ENCODE results near the gene SSX5.
"Not testable (repeated sequence)": the region's sequence is repeated elsewhere in the genome, so short reads cannot be mapped to it uniquely, and the experiment has no call there.

SSX5 gene

GRCh38 chrX:48196745-48197201, at the start of gene SSX5:
SSX5 (minus strand) TSS chrX:48196795; CDS start chrX:48195358, 1,437 bp downstream.
- no peak for DNase-seq

DNA sequence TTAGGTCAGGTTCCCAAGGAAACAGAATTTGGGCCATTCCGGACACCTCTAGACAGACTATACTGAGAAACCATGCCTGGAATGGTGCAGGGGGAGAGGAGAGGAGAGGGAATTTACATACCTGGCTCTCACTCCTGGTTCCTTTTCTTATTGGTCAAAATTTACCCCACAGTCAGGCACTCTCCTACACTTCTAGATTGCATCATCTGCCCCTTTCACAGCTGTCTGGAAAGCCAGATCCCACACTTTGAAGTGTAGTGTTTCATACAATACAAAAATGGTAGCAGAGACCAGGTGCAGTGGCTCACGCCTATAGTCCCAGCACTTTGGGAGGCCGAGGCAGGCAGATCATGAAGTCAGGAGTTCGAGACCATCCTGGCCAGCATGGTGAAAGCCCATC, 27.6 kb upstream of the SSX5 start:
- DNase-seq = not testable (repeated sequence)

DNA sequence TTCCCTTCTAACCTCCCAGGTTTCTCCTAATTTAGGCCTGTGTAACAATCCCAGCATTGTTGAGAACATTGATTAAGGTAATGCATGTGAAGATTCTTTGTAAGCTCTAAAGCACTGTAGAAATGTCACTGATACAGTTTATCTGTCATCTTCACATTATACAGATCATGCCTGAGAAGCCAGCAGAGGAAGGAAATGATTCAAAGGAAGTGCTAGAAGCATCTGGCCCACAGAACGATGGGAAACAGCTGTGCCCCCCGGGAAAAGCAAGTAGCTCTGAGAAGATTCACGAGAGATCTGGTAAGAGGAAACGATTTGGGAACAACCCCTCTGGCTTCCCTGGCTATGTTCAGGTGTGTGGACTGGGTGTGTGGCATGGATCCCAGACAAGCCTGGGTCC, 17.7 kb upstream of the SSX5 start:
- DNase-seq = not testable (repeated sequence)

DNA sequence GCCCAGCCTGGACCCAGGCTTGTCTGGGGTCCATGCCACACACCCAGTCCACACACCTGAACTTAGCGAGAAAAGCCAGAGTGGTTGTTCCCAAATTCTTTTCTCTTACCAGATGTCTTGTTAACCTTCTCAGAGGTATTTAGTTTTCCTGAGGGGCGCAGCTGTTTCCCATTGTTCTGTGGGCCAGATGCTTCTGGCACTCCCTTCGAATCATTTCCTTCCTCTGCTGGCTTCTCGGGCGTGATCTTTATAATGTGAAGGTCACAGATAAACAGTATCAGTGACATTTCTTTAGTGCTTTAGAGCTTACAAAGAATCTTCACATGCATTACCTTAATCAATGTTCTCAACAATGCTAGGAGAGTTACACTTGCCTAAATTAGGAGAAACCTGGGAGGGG, 6.6 kb downstream of the SSX5 start:
- not testable (repeated sequence) for DNase-seq

DNA sequence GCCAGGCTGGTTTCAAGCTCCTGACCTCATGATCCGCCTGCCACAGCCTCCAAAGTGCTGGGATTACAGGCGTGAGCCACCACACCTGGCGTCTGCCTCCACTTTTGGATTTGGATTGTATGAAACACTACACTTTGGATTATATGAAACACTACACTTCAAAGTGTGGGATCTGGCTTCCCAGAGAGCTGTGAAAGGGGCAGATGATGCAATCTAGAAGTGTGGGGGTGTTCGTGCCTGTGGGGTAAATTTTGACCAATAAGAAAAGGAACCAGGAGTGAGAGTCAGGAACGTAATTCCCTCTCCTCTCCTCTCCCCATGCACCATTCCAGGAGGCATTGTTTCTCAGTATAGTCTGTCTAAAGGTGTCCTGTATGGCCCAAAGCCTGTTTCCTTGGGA, 14.7 kb downstream of the SSX5 start:
- DNase-seq = not testable (repeated sequence)

DNA sequence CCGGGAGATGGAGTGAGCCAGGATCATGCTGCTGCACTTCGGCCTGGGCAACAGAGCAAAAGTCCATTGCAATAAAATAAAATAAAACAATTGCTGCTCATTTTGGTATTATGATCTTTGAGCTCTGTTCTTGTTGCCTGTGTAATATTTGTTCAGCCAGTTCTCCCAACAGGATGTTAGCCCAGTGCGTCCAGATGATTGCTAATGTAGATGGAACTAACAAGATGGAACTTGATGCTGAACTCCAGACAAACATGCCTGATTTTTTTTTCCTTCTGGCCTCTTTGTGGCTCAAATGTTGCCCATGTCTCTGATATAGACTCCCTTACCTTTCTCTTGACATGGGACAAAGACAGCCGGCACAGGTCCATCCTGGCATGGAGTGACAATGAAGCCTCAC, 15.8 kb downstream of the SSX5 start:
- DNase-seq = no peak

GRCh38 chrX:48179691-48180090, 16.9 kb downstream of the SSX5 start:
- DNase-seq = no peak

- DNase-seq = not testable (repeated sequence)
These were observed 30.3 kb downstream of the SSX5 start for GRCh38 chrX:48166322-48166721.

GRCh38 chrX:48165241-48165640, 31.4 kb downstream of the SSX5 start:
- no peak for DNase-seq

DNA sequence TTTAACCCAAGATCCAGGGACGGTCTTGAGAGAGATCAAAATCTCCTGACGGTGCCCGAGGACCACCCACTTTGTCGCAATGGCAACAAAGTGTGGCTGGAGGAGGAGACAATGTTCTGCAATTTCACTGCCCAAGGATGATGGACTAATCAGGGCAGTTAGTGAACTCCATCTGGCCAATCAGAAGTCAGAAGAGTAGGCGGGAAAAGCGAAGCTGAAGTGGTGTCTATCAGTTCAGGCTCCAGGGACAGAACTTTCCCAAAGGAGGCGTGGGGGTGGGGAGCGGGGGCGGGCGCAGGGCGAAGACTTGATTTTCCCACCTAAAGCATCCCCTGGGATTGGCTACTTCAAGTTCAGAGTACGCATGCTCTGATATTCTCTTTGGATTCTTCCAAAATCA, 40.6 kb downstream of the SSX5 start:
- DNase-seq = no peak

- no peak for DNase-seq
These were observed 41.8 kb downstream of the SSX5 start for GRCh38 chrX:48154796-48155195.

- DNase-seq = no peak
These were observed 42.8 kb downstream of the SSX5 start for GRCh38 chrX:48153769-48154168.

- DNase-seq = not testable (repeated sequence)
These were observed 53.9 kb downstream of the SSX5 start for GRCh38 chrX:48142697-48143096.

GRCh38 chrX:48141810-48142508, 54.6 kb downstream of the SSX5 start:
- not testable (repeated sequence) for DNase-seq

GRCh38 chrX:48139076-48139475, 57.5 kb downstream of the SSX5 start:
- DNase-seq = not testable (repeated sequence)
